ENCODE data around the gene SNX11. TPM values are rescaled to one million over a fixed set of nuclear protein-coding genes. Genes with fewer than 3 reads are reported as not detected.

The SNX11 gene
- total and polyA plus RNA-seq, 2 donors, result 7.3 to 20.7 TPM

DNA sequence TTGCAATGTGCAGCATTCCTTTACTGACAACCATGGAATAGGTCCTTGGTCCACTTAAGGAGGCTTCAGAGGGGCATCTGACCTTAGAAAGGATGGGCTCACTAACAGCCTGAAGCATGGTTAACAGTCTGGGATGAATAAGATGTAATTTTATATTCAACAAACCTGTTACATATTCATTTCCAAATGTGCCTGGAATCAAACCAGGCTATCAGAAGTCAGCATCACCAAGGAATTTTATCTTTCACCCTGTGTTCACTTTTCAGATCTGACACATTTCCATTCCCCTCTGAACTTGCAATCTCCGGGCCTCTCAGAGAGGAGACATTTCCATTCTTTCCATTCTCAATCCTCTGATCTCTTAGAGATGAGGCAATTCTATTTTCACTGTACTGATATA, 62.4 kb downstream of the SNX11 start:
- no peaks in the 10 kb centered on the region for H3K4me1 ChIP-seq (ENCODE audit: insufficient read depth)
- 67% methylated on average over 1 of the region's 1 CpG for WGBS
- no peak for DNase-seq (ENCODE audit: extremely low spot score)
- no peak overlapping the region for H3K4me3 ChIP-seq (ENCODE audit: low read depth, low read length)
- no peak overlapping the region for H3K27ac ChIP-seq (ENCODE audit: low read depth)
- H3K36me3 ChIP-seq (ENCODE audit: insufficient read depth), result no peaks in the 10 kb centered on the region

Small RNA genes within 50 kb of the gene (small RNA-seq; reads per million reads assigned to genes)
- gene AC004477.2, result not detected
- gene MIR1203, result not detected
- not detected for gene RNU6-1201P

Other genes with a start within 250 kb of the SNX11 start
- 1.9 TPM for gene SP2, start 211.5 kb upstream of the SNX11 start, total RNA-seq
- 16.0 TPM for gene SP2, start 211.5 kb upstream of the SNX11 start, polyA plus RNA-seq
- gene PNPO, start 166.2 kb upstream of the SNX11 start, total RNA-seq, result 6.6 TPM
- 8.2 TPM for gene PNPO, start 166.2 kb upstream of the SNX11 start, polyA plus RNA-seq
- 3.4 TPM for gene PRR15L, start 149.9 kb upstream of the SNX11 start, total RNA-seq
- gene PRR15L, start 149.9 kb upstream of the SNX11 start, polyA plus RNA-seq, result 1.2 TPM
- 77.4 TPM for gene CDK5RAP3, start 136.7 kb upstream of the SNX11 start, total RNA-seq
- 117 TPM for gene CDK5RAP3, start 136.7 kb upstream of the SNX11 start, polyA plus RNA-seq
- gene COPZ2, start 70.0 kb upstream of the SNX11 start, total RNA-seq, result 45.2 TPM
- gene COPZ2, start 70.0 kb upstream of the SNX11 start, polyA plus RNA-seq, result 36.0 TPM
- gene NFE2L1, start 59.4 kb upstream of the SNX11 start, total RNA-seq, result 53.1 TPM
- gene NFE2L1, start 59.4 kb upstream of the SNX11 start, polyA plus RNA-seq, result 163 TPM
- gene CBX1, start 6.3 kb upstream of the SNX11 start, total RNA-seq, result 53.3 TPM
- 60.4 TPM for gene CBX1, start 6.3 kb upstream of the SNX11 start, polyA plus RNA-seq